ENCODE data around the gene TCF12.

DNA sequence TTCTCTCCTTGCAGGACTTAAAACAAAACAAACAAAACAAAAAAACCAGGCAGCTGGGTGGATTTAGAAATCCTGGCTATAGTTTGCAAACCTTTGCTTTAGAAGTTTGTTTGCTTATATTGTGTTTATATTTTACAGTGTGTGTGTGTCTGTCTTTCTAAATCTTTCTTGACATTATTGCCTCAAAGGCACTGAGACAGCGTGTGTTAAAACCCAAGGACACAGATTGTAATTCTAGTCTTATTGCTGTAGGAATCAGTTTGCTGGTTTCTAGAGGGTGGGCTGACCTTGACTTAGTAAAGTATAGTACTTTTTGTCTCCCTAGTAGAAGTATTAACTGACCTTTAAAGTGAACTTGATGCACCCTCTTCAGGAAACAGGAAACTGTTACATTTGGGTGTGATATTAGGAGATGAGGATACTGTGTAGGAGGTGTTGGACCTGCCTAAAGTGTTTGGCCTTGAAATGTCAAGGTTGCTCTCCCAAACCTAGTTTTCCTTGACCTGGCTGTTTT is 71.0 kb downstream of the TCF12 start:
- TF ChIP-seq, protein P1, sequence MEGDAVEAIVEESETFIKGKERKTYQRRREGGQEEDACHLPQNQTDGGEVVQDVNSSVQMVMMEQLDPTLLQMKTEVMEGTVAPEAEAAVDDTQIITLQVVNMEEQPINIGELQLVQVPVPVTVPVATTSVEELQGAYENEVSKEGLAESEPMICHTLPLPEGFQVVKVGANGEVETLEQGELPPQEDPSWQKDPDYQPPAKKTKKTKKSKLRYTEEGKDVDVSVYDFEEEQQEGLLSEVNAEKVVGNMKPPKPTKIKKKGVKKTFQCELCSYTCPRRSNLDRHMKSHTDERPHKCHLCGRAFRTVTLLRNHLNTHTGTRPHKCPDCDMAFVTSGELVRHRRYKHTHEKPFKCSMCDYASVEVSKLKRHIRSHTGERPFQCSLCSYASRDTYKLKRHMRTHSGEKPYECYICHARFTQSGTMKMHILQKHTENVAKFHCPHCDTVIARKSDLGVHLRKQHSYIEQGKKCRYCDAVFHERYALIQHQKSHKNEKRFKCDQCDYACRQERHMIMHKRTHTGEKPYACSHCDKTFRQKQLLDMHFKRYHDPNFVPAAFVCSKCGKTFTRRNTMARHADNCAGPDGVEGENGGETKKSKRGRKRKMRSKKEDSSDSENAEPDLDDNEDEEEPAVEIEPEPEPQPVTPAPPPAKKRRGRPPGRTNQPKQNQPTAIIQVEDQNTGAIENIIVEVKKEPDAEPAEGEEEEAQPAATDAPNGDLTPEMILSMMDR (IDR thresholded peaks at IDR 0.05; ENCODE audit: extremely low read depth in 1 of 2, insufficient read depth in 1 of 2, low read depth in 1 of 2, low read length in 2 of 2) = no peak
- TF ChIP-seq POLR2A (IDR thresholded peaks at IDR 0.05; ENCODE audit: low read depth, low read length) (no peak), POLR2AphosphoS5 (IDR thresholded peaks at IDR 0.05; ENCODE audit: insufficient read depth, low read depth, low read length) (no peak), JUN (IDR thresholded peaks at IDR 0.05; ENCODE audit: borderline replicate concordance, insufficient read depth, insufficient read length, low read depth) (no peak), GATA2 (IDR thresholded peaks at IDR 0.05; ENCODE audit: insufficient read depth, insufficient read length, low read depth, low read length) (no peak), EZH2 (IDR thresholded peaks at IDR 0.05; ENCODE audit: borderline replicate concordance, low read depth, low read length, severe bottlenecking) (no peak)
- TF ChIP-seq, protein P2, sequence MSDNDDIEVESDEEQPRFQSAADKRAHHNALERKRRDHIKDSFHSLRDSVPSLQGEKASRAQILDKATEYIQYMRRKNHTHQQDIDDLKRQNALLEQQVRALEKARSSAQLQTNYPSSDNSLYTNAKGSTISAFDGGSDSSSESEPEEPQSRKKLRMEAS (IDR thresholded peaks at IDR 0.05; ENCODE audit: insufficient read depth, insufficient read length) = no peak
